Activated CD4-positive, alpha-beta T cell treated with anti-CD3 and anti-CD28 coated beads, Interleukin-2, amount 10 ng/mL, durations not matched to agents 7 days and 5 days (primary cell): ENCODE measurements around the gene TUBA1C. TPM values are rescaled to one million over a fixed set of nuclear protein-coding genes. Genes with fewer than 3 reads are reported as not detected.

ENCODE experiments used
- total RNA-seq, 2 experiments: library from RNA; stranded (reverse); gene quantifications; one replicate each; pipeline ENCODE4 v1.2.3, GENCODE V29; 2021

Gene TUBA1C
- total RNA-seq, 2 experiments from 2014 or later = 246 to 278 TPM

Other genes starting within 250 kb of the TUBA1C start
- 10 to 100 TPM; 62.5 to 65.5 TPM for gene PRKAG1, start 246.3 kb upstream of the TUBA1C start, total RNA-seq
- gene KMT2D, start 204.3 kb upstream of the TUBA1C start, total RNA-seq = 100 to 1,000 TPM in 1 of 2 experiments, 10 to 100 TPM in 1; 97.9 to 116 TPM
- gene RHEBL1, start 195.1 kb upstream of the TUBA1C start, total RNA-seq = 1 to 10 TPM; 4.6 to 6.4 TPM
- gene DHH, start 170.3 kb upstream of the TUBA1C start, total RNA-seq = under 1 TPM in 1 of 2 experiments, not detected in 1; 0.12 TPM
- gene LMBR1L, start 154.2 kb upstream of the TUBA1C start, total RNA-seq = 10 to 100 TPM; 60.3 to 62.3 TPM
- gene TUBA1B, start 133.7 kb upstream of the TUBA1C start, total RNA-seq = 1,000 to 10,000 TPM; 2,153 to 2,254 TPM
- gene TUBA1A, start 76.0 kb upstream of the TUBA1C start, total RNA-seq = 100 to 1,000 TPM in 1 of 2 experiments, 10 to 100 TPM in 1; 94.8 to 109 TPM
- not detected for gene PRPH, start 30.1 kb downstream of the TUBA1C start, total RNA-seq
- 100 to 1,000 TPM; 111 to 115 TPM for gene TROAP, start 58.2 kb downstream of the TUBA1C start, total RNA-seq
- gene C1QL4, start 72.1 kb downstream of the TUBA1C start, total RNA-seq = not detected
- gene DNAJC22, start 81.8 kb downstream of the TUBA1C start, total RNA-seq = not detected
- gene SPATS2, start 102.4 kb downstream of the TUBA1C start, total RNA-seq = 10 to 100 TPM; 12.8 to 20.3 TPM